ENCODE measurements around the gene REXO4. TPM values are rescaled to one million over a fixed set of nuclear protein-coding genes. Genes with fewer than 3 reads are reported as not detected.

REXO4 gene
- total and polyA plus RNA-seq, 2 of the 8 experiments (the other 6 are each of a cell fraction or from before 2014, with no cell fraction given) = 19.1 to 38.3 TPM

- Histone ChIP-seq H3K4me3 (ENCODE audit: extremely low read depth in 1 of 4, insufficient read depth in 2 of 4, low read depth in 3 of 4, low read length in 4 of 4) (no peak overlapping the region), H3K4me2 (ENCODE audit: insufficient read depth in 1 of 2, low read depth in 2 of 2, low read length in 2 of 2) (no peak overlapping the region), H3K56ac (replicated peaks; ENCODE audit: insufficient read length, low read depth, low read length) (no peak overlapping the region), H3K4me1 (replicated peaks in 1 of 4; ENCODE audit: control insufficient read depth in 3 of 4, insufficient read depth in 4 of 4, low read length in 3 of 4) (no peaks in the 10 kb centered on the region), H4K20me1 (replicated peaks in 1 of 2; ENCODE audit: control insufficient read depth in 1 of 2, insufficient read depth in 2 of 2, low read length in 2 of 2) (peaks cover 0 to 2% of the 10 kb centered on the region in 2 experiments), H3K27ac (ENCODE audit: low read depth, low read length) (no peak overlapping the region), H4K8ac (ENCODE audit: extremely low read depth, insufficient read depth, low read length) (no peak overlapping the region), H3K23ac (ENCODE audit: insufficient read length) (no peak overlapping the region), H3K4ac (replicated peaks; ENCODE audit: insufficient read length, low read depth, low read length) (no peak overlapping the region), H3K23me2 (ENCODE audit: low read depth, low read length) (peaks cover 12% of the 10 kb centered on the region; the same call in 1 of the 2 replicates), H4K5ac (ENCODE audit: insufficient read length, low read depth, low read length) (no peak overlapping the region), H2BK12ac (ENCODE audit: low read depth, low read length) (no peak overlapping the region), H3K18ac (ENCODE audit: extremely low read depth, low read length) (no peak overlapping the region), H3K14ac (ENCODE audit: insufficient read length) (no peak overlapping the region), H2BK15ac (ENCODE audit: low read length) (no peak overlapping the region), H4K91ac (replicated peaks; ENCODE audit: insufficient read length, low read length) (no peak overlapping the region), H2BK20ac (ENCODE audit: low read length) (no peak overlapping the region), H2BK120ac (replicated peaks; ENCODE audit: low read depth, low read length) (no peak overlapping the region), H3K36me3 (ENCODE audit: control insufficient read depth in 2 of 4, insufficient read depth in 4 of 4, low read length in 3 of 4) (no peaks in the 10 kb centered on the region), H2BK5ac (ENCODE audit: low read depth, low read length) (no peak overlapping the region), H3K79me2 (ENCODE audit: control insufficient read depth in 1 of 2, insufficient read depth in 2 of 2, low read length in 2 of 2) (no peaks in the 10 kb centered on the region), H2AFZ (ENCODE audit: low read length) (no peak overlapping the region), H3K9me3 (ENCODE audit: insufficient read depth in 2 of 2, low read depth in 1 of 2, low read length in 1 of 2) (peaks cover 4% of the 10 kb centered on the region in 2 experiments; a peak in 1 of 4 replicates), H3K27me3 (replicated peaks in 1 of 4; ENCODE audit: control insufficient read depth in 3 of 4, extremely low read depth in 1 of 4, insufficient read depth in 3 of 4, low read length in 3 of 4) (no peaks in the 10 kb centered on the region; a peak in 3 of 7 replicates), H3K9ac (replicated peaks in 1 of 4; ENCODE audit: extremely low read depth in 1 of 4, low read depth in 3 of 4, low read length in 3 of 4) (no peak overlapping the region), H2AK5ac (ENCODE audit: low read depth, low read length) (no peak overlapping the region), H3K79me1 (ENCODE audit: low read depth, low read length) (no peaks in the 10 kb centered on the region)
- DNase-seq (ENCODE audit: low read depth in 1 of 2, low spot score in 2 of 2) (no peak), FAIRE-seq (no peak)
- CTCF ChIA-PET (ENCODE audit: partially characterized antibody) = interaction anchor here (0.9 to 5.7 kb wide), 16 partner anchors 9 to 209 kb away, joined by 3 to 52 read pairs (median 6); partner anchors contain the start of gene STKLD1
- no peak for TF ChIP-seq SUZ12 (IDR thresholded peaks at IDR 0.05; ENCODE audit: low read length)
- TF ChIP-seq, protein P1, sequence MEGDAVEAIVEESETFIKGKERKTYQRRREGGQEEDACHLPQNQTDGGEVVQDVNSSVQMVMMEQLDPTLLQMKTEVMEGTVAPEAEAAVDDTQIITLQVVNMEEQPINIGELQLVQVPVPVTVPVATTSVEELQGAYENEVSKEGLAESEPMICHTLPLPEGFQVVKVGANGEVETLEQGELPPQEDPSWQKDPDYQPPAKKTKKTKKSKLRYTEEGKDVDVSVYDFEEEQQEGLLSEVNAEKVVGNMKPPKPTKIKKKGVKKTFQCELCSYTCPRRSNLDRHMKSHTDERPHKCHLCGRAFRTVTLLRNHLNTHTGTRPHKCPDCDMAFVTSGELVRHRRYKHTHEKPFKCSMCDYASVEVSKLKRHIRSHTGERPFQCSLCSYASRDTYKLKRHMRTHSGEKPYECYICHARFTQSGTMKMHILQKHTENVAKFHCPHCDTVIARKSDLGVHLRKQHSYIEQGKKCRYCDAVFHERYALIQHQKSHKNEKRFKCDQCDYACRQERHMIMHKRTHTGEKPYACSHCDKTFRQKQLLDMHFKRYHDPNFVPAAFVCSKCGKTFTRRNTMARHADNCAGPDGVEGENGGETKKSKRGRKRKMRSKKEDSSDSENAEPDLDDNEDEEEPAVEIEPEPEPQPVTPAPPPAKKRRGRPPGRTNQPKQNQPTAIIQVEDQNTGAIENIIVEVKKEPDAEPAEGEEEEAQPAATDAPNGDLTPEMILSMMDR (IDR thresholded peaks at IDR 0.05; ENCODE audit: control extremely low read depth in 1 of 3, insufficient read depth in 1 of 3, low read depth in 1 of 3, low read length in 3 of 3) = peak in 1 of 3 experiments; percentile 12; a peak in 1 of 4 replicates
- POLR2A ChIA-PET (ENCODE audit: partially characterized antibody) = interaction anchor here (1.0 to 1.7 kb wide), 9 partner anchors 8 to 90 kb away, joined by 3 to 5 read pairs (median 4); partner anchors contain the start of genes MED22, RPL7A and STKLD1
- WGBS, 2 experiments (ENCODE audit: extremely low coverage in 1 of 2, insufficient coverage in 1 of 2, insufficient read length in 1 of 2, insufficient replicate concordance in 2 of 2, low coverage in 1 of 2, low lambda C conversion rate in 2 of 2, missing lambda C conversion rate in 1 of 2) = 59% methylated on average over 8 of the region's 8 CpGs; no CpG with 5 or more reads in 1 of the 2 experiments
These were observed 23.0 kb downstream of the REXO4 start for GRCh38 chr9:133394687-133395271.

Measured in H1 (cell line).